GM12872 (cell line): ENCODE results near the gene BAK1.

Source experiments
- CTCF ChIP-seq: IDR thresholded peaks from 3 replicates; pipeline ENCODE4 v1.5.1; 2011; ENCODE audit warnings: low read depth, mild to moderate bottlenecking, low read length, moderate library complexity; ENCODE audit not compliant: insufficient read depth

Gene BAK1

GRCh38 chr6:33583591-33584155, 3.6 kb upstream of the BAK1 start:
- TF ChIP-seq CTCF = peak; percentile 53; the same call in 2 of the 3 replicates

- no peak for TF ChIP-seq CTCF
These were observed 1.1 kb upstream of the BAK1 start for GRCh38 chr6:33581186-33581585.

GRCh38 chr6:33578588-33579011, 1.5 kb downstream of the BAK1 start:
- TF ChIP-seq CTCF = no peak

GRCh38 chr6:33578164-33578563, 1.9 kb downstream of the BAK1 start:
- TF ChIP-seq CTCF = no peak

- TF ChIP-seq CTCF = no peak
These were observed 2.4 kb downstream of the BAK1 start for GRCh38 chr6:33577718-33578117.

GRCh38 chr6:33577106-33577535, 3.0 kb downstream of the BAK1 start:
- no peak for TF ChIP-seq CTCF

- no peak for TF ChIP-seq CTCF
These were observed 3.4 kb downstream of the BAK1 start for GRCh38 chr6:33576668-33577067.
